HepG2 (cell line): ENCODE results near the gene CARMIL1. TPM values are rescaled to one million over a fixed set of nuclear protein-coding genes. Genes with fewer than 3 reads are reported as not detected.

Experiments
- ARNT2 ChIP-seq: sonication (generic); formaldehyde crosslinking; IDR thresholded peaks from 2 replicates; pipeline ENCODE4 v1.8.0; 2022; ENCODE audit warnings: mild to moderate bottlenecking, low read depth, missing genetic modification reagents, moderate library complexity
- CBX5 ChIP-seq: sonication (generic); formaldehyde crosslinking; IDR thresholded peaks from 2 replicates; pipeline ENCODE4 v1.4.0; 2020; ENCODE audit warnings: missing genetic modification reagents, borderline replicate concordance
- DMAP1 ChIP-seq: IDR thresholded peaks from 2 replicates; pipeline ENCODE4 v1.6.1; 2016
- HDAC1 ChIP-seq: sonication (generic); formaldehyde crosslinking; IDR thresholded peaks from 2 replicates; pipeline ENCODE4 v1.5.1; 2020; ENCODE audit warnings: mild to moderate bottlenecking, missing genetic modification reagents
- REXO4 ChIP-seq: sonication (generic); formaldehyde crosslinking; IDR thresholded peaks from 2 replicates; pipeline ENCODE4 v1.8.0; 2022; ENCODE audit warnings: missing genetic modification reagents, mild to moderate bottlenecking, borderline replicate concordance
- TBP ChIP-seq: sonication (generic); formaldehyde crosslinking; IDR thresholded peaks from 2 replicates; pipeline ENCODE4 v1.5.0; 2020; ENCODE audit warnings: missing genetic modification reagents
- USF2 ChIP-seq, 2 experiments: sonication (generic) in 1 of 2; formaldehyde crosslinking in 1 of 2; IDR thresholded peaks; 2 replicates each; pipeline versions ENCODE4 v1.5.1 to v1.6.1; 2011 to 2020; ENCODE audit warnings: borderline replicate concordance in 1 of 2, low read depth in 1 of 2, low read length in 1 of 2, mild to moderate bottlenecking in 1 of 2, missing genetic modification reagents in 1 of 2, moderate library complexity in 1 of 2
- ZBTB40 ChIP-seq, 2 experiments: fragments of 450-650 bp in 1 of 2; sonication (generic) in 1 of 2; formaldehyde crosslinking in 1 of 2; IDR thresholded peaks; 2 replicates each; pipeline versions ENCODE4 v1.6.1 to v1.8.0; 2016 to 2022; ENCODE audit warnings: antibody characterized with exemption in 1 of 2, mild to moderate bottlenecking in 1 of 2, missing genetic modification reagents in 1 of 2
- ZFYVE20 ChIP-seq: sonication (generic); formaldehyde crosslinking; IDR thresholded peaks from 2 replicates; pipeline ENCODE4 v1.8.0; 2023; ENCODE audit warnings: low read depth, mild to moderate bottlenecking, moderate library complexity, missing genetic modification reagents, borderline replicate concordance
- ZNF788 ChIP-seq: sonication (generic); formaldehyde crosslinking; IDR thresholded peaks from 2 replicates; pipeline ENCODE4 v1.5.0; 2020; ENCODE audit warnings: mild to moderate bottlenecking, missing genetic modification reagents, borderline replicate concordance
- polyA plus RNA-seq, 8 experiments: library from polyadenylated mRNA; depleted of rRNA in 3 of 8; stranded (reverse) in 7 of 8; unstranded in 1 of 8; fragments of >200 nt; fragmentation: Illumina TruSeq in 4 of 8; extraction: Trizol in 4 of 8; gene quantifications; 2 replicates each; pipeline versions ENCODE4 v1.2.1 to v1.2.3, GENCODE V29; 2011 to 2016; ENCODE audit warnings: low read depth in 4 of 8, missing spikeins in 1 of 8, mixed read lengths in 1 of 8; ENCODE audit not compliant: insufficient read depth in 1 of 8
- total RNA-seq, 5 experiments: library from RNA; depleted of rRNA; stranded (reverse); fragments of >200 nt; fragmentation: Illumina TruSeq; extraction: Trizol; gene quantifications; 2 replicates each; pipeline ENCODE4 v1.2.3, GENCODE V29; 2016; ENCODE audit warnings: low read depth in 1 of 5
- TF ChIP-seq, protein P1 (sequence below): IDR thresholded peaks from 2 replicates; pipeline ENCODE4 v1.6.1; 2016
- TF ChIP-seq, protein P2 (sequence below): IDR thresholded peaks from 2 replicates; pipeline ENCODE4 v1.6.1; 2018; ENCODE audit warnings: missing genetic modification reagents, mild to moderate bottlenecking, missing compliant biosample characterization

Gene CARMIL1
- total and polyA plus RNA-seq, 2 of the 13 experiments (the other 11 are each of a cell fraction or from before 2014, with no cell fraction given), result 1.8 to 2.6 TPM

DNA sequence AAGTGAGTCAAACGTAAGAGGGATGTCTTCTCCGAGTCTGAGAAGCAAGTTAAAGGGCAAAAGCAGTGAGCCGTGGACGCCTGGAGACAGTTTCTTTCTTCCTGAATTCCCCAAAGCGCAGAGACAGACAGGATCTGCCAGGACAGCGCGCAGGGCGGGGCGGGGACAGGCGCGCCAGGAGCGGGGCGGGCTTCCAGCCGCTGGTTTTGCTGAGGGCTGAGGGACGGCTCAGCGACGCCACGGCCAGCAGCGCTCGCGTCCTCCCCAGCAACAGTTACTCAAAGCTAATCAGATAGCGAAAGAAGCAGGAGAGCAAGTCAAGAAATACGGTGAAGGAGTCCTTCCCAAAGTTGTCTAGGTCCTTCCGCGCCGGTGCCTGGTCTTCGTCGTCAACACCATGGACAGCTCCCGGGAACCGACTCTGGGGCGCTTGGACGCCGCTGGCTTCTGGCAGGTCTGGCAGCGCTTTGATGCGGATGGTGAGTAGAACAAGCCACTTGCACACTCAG lies 372.9 kb downstream of the CARMIL1 start, which contains the start of gene SCGN (continued):
- TF ChIP-seq USF2 (IDR thresholded peaks at IDR 0.05; ENCODE audit: low read depth, low read length) (no peak), USF2 (CRISPR knock-in tag; IDR thresholded peaks at IDR 0.05; ENCODE audit: borderline replicate concordance) (no peak), ZBTB40 (IDR thresholded peaks at IDR 0.05) (no peak), ZBTB40 (CRISPR knock-in tag; IDR thresholded peaks at IDR 0.05) (peak; percentile 92; the same call in 1 of the 2 replicates), HDAC1 (CRISPR knock-in tag) (peak; percentile 89), TBP (no peak), ZNF788 (peak; percentile 92; the same call in 1 of the 2 replicates), CBX5 (CRISPR knock-in tag) (peak; percentile 85), DMAP1 (CRISPR knock-in tag) (no peak), ARNT2 (CRISPR knock-in tag) (peak; percentile 95), REXO4 (CRISPR knock-in tag) (no peak), ZFYVE20 (CRISPR knock-in tag) (no peak; the same call in 1 of the 2 replicates)
- TF ChIP-seq, protein P1, sequence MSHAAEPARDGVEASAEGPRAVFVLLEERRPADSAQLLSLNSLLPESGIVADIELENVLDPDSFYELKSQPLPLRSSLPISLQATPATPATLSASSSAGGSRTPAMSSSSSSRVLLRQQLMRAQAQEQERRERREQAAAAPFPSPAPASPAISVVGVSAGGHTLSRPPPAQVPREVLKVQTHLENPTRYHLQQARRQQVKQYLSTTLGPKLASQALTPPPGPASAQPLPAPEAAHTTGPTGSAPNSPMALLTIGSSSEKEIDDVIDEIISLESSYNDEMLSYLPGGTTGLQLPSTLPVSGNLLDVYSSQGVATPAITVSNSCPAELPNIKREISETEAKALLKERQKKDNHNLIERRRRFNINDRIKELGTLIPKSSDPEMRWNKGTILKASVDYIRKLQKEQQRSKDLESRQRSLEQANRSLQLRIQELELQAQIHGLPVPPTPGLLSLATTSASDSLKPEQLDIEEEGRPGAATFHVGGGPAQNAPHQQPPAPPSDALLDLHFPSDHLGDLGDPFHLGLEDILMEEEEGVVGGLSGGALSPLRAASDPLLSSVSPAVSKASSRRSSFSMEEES (CRISPR knock-in tag), result peak; percentile 93
- TF ChIP-seq, protein P2, sequence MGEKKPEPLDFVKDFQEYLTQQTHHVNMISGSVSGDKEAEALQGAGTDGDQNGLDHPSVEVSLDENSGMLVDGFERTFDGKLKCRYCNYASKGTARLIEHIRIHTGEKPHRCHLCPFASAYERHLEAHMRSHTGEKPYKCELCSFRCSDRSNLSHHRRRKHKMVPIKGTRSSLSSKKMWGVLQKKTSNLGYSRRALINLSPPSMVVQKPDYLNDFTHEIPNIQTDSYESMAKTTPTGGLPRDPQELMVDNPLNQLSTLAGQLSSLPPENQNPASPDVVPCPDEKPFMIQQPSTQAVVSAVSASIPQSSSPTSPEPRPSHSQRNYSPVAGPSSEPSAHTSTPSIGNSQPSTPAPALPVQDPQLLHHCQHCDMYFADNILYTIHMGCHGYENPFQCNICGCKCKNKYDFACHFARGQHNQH (CRISPR knock-in tag), result peak; percentile 92
